ENCODE measurements around the gene ATP2B1.
"Not testable (repeated sequence)": the region's sequence is repeated elsewhere in the genome, so short reads cannot be mapped to it uniquely, and the experiment has no call there.

ATP2B1 gene

DNA sequence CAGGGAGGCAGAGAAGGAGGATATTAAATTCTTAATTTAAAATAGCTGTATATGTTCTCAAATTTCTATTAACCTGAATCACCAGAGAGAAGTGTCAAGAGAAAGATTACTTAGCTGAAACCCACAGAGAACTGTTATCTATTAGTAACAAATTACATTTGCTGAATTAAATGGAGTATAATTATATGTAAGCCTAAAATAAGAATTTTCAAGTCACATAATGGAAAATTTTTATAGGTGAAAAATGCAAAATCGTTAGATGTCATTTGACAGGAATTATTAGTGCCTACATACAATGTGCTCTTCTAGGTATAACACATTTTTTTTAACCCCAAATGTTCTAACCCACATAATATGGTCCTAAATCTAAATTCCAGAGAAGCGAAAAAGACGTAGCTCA lies 4.1 kb upstream of the ATP2B1 start:
- no peak for DNase-seq (ENCODE audit: low read depth in 2 of 2)

DNA sequence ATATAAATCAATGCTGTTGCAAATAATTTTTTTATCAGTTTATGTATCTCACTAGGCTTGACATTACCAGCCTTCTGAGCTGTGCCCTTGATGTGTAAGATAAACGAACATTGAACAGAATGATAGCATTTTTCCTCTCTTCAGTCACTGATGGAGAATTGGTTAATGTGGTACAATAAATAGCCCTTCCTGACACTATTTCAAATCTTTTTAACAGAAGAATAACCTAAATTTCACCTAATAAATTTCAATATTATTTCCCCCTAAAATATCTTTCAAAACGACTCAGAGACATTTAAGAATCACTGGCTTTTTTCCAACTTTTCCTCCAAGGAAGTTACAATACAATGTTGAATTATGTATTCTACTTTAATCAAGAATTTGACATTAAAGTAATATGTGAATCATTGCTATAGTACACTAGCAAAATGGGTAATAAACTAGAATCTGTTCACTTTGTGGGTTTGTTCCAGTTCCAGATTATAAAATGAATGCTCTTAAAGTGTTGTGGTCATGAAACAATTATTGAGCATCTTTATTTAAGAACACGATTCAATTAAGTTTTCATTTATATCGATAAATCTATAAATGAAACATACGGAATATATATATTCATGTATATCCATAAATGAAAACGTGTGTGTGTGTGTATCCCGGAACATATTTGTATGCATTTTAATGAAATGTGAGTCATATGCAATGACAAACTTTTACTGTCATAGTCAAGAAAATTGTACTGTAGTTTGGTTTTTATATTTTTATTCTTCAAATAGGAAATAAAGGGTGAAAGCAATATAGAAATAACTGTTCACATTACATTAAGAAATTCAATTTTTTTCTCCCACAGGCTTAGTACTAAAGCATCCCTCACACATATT lies 2.5 kb upstream of the ATP2B1 start:
- no peak for DNase-seq (ENCODE audit: low read depth in 2 of 2)

DNA sequence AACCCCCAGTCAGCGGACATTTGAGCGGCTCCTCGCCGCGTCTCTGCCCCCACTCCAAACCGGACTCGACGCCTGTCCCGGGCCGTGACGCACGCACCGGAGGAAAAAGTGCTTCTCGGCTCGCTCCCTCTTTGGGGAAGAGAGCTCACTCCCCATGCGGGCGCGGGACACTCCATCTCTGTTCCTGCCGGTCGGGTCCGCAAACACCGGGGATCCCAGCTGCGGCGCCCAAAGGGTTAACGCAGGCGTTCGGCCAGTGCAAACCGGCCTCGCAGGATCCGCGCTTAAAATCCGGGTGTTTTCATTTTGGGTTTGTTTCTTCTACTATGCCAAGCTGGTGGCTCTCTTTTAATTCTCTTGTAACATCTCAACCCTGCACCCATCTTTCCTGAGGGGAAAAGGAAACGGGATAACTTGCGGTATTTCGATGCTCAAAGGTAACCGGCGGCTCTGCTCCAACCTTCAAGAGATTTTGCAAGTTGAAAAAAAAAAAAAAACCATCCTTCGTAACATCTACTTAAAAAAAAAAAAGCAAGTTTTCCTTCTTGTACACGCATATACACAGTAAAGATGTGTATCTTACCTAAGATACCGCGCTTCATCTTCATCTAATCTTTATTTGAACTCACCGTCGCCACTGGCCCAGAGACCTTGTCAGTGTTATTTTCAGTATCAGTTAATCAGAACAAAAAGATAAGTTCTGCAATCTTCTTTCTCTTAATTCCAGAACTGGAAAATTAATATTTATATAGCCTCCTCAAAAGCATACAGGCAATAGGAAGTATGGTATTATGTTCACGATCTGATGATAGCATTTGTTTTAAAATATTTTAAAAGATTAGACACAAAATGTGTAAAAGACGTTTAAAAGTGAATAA lies 1.6 kb upstream of the ATP2B1 start:
- no peak for DNase-seq (ENCODE audit: low read depth in 2 of 2)

DNA sequence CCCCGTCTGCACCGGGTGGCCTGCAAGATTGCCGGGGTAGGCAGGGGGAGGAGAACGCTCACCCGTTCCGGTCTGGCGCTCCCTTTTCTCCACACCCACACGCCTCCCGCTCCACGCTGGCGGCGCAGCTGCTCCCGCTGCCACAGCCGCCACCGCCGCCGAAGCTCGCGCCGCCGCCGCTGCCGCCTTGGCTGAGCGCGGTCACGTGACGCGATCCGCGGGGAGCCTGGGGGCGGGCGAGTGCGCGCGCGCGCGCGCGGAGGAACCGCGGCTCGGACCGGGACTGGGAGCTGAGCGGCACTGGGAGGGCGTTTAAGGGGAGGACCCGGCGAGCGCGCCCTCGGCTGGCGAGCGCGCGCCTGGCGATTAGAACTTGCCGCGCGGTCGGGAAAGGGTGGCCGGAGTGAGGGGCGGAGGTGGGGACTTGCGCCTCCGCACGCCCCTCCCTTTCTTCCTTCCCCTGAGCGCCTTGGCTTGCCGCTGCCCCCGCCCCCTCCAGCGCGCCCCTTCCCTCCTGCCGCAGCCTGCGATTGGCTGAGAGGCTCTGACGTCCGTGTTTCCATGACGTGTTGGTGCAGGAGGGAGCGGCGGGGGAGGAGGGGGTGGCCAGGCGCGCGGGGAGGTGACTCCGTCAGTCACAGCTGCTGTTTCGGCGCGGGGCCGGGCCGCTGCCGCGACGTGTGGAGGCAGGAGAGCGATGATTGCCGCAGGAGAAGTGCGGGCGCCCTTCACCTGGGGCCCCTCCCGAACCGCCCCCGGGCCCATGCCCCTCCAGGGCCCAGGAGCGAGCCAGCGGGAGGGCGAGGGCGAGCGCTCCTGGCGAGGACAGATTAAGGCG lies 738 bp upstream of the ATP2B1 start:
- peak; percentile 99 for DNase-seq (ENCODE audit: low read depth in 2 of 2)

DNA sequence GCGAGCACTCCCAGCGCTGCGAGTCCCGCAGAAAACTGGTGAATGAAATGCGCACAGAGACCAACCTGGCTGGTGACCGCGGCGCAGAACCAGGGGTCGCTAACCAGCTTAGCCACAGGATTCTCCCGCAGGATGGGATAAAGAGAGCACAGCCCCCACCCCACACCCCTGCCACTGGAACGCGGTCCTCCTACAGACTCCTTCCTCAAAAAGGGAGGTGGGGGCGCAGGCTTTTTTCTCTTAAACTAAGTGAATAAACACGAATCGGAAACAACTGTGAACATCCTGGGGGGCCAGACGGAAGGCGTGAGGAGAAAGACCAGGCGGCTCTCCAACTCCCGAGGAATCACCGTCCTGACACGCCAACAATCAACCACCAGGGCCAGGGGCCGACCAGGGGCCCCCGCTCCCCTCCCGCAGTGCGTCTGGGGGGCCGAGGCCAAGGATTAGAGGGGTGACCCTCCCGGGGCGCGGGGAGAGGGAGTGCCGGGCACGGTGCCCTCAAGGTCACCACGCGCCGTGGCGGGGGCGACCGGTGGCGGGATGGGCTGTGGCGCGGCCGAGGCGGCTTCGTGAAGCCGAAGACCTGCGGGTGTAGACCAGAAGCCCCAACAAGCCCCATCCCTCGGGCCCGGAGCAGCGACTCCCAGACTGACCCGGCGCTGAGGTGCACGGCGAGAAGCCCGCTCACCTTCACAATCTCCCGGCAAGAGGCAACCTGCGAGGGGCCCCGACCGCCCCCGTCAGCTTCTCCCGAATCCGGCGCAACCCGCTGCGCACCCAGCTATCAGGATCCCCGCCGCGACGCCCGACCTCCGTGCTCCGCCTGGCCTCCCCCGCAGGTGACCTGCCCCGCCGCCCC lies 704 bp downstream of the ATP2B1 start:
- peak in 1 of 2 donors; percentile 29 for DNase-seq (ENCODE audit: low read depth in 2 of 2)

DNA sequence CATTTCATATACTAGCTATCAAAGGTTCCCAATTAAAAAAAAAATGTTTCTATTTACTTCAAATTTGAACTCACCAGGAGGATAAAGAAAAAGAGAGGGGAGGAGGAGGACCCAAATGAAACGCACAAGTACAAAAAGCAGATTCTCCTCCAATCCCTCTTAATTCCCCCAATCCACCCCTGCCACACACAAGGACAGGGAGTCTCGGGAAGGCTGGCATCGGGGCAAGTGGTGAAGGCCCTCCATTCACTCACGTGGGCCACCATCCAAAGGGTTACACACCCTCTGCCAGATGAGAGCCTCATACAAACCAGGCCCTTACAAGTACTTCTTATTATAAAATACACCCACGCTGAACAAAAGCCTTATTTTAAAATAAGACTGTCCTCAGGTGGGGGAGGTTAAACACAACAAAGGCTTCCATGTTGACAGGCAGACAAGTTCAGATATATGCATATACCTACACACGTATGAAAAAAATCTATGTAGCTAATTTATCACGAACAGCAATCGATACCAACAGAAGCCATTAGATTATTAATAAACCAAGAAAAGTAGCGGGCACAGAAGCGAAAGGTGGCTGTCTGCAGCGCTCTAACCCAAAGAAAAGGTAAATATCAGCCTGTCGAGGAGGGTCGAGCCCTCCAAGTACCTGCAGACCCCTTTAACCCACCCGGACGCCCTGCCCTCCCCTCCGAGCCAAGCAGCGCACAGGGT lies 1.5 kb downstream of the ATP2B1 start:
- DNase-seq (ENCODE audit: low read depth in 2 of 2): no peak

DNA sequence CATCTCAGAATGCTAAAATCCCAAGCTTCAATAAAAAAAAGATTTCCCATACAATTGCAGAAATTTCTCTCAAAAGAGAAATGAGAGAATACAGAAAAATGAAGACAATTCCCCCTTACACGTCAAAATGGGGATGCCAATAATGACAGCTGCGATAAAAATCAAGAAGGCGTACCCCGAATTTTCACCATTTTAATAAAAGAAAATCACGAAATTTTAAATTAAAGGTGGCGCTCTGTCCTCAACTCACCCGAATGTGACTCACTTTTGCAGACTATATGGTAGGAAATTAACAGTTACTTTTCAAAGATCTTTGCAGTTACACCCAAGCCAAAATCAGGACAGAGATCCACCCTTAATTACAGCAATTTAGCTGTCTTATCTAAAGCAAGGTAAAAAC lies 2.1 kb downstream of the ATP2B1 start:
- no peak for DNase-seq (ENCODE audit: low read depth in 2 of 2)

DNA sequence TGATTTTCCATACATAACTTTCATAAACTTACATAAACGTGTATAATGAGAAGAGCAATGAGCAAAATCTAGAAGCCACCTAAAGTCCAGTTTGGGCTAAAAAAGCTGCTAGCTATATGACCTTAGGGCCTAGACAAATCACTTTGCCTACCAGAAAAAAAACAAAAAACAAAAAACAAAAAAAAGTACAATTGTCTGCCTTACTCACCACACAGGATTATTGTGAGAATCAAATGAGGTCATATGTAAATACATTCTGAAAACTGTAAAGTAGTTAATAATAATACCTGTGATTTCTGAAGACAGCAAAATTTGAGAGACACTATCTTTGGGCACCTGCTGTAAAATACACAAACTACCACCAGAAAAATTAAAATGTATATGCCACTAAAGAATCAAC lies 4.2 kb downstream of the ATP2B1 start:
- no peak for DNase-seq (ENCODE audit: low read depth in 2 of 2)

DNA sequence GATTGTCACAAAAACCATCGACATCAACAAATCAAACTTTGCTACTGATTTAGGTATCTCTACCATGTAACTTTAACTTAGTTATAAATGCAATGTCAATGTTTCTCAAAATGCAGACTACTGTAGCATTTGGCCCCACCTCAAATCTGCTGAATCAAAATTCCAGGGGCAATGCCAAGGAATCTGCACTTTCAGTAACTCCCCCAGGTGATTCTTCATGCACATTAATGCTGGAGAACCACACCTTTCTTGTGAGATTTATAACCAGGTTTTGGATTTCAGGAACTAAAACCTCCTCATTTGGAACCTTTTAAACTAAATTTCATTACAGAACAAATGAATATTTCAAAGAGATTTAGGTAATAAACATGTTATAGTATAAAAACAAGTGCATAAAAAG lies 4.9 kb downstream of the ATP2B1 start:
- no peak for DNase-seq (ENCODE audit: low read depth in 2 of 2)

DNA sequence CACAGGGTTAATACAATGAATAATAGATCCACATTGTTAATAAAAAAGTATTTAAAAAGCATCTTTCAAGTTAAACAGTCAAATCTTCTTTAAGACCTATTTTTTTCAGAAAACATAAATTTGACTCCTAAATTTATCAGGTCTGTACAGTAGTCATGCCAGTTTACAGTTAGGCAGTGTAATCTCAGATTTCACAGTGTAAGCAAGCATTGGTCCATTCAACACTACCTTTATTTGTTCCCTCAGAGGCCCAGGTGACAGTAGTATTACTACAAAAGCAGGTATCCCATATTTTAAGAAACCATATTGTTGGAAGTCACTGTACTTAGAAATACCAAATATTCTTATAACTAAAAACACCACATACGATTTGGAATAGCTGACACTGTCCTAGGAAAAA lies 6.1 kb downstream of the ATP2B1 start:
- no peak for DNase-seq (ENCODE audit: low read depth in 2 of 2)

DNA sequence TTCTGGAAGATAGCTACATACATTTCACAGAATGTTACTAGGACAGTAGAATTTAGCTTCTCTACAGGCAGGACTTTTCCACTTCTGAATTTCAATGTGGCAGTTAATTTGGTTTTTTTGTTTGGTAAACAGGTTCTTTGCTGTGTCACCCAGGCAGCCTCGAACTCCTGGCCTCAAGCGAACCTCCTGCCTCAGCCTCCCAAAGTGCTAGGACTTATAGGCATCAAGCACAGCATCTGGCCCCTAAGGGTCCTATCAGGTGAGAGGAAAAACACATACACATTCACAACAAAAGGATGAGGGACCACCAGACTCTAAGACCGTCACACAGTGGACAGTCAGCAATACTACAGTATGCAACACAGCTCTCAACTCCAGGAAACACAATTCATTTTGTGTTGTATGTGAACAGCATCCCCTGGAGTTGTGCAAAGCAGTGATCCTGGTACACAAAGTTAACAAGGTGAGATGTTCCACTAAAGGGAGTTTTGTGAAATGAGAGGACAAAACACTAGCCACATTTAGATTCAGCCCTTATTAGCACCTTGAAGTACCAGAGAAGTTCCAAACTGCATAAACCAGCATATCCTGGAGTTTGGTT lies 6.9 kb downstream of the ATP2B1 start:
- DNase-seq (ENCODE audit: low read depth in 2 of 2): no peak

DNA sequence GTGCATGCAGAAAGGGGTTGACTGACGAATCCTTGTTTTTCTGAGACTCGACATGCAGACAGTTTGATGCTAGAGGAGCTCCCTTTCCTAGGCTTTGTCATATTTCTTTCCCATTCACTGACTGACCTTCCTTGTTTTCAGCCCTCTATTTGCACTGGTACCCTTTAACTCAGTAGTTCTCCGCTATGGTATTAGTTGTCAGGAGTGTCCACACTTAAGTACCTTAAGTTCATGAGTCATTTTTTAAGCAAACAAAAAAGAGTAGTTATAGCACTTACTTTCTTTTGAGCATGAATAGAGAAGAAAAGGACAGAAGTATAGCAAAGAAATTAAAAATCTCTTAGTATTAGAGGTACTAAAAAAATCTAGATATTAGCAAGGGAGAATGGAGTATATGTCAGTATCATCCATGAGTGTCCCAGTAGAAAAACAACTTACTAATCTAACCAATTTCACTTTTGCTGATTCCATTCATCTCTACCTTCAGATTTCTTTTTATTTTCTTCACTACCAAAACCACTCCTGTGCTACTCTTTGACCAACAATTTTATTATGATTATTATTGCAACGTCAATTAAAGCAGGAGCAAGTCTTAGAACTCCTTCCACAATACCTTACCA lies 8.3 kb downstream of the ATP2B1 start:
- no peak for DNase-seq (ENCODE audit: low read depth in 2 of 2)

DNA sequence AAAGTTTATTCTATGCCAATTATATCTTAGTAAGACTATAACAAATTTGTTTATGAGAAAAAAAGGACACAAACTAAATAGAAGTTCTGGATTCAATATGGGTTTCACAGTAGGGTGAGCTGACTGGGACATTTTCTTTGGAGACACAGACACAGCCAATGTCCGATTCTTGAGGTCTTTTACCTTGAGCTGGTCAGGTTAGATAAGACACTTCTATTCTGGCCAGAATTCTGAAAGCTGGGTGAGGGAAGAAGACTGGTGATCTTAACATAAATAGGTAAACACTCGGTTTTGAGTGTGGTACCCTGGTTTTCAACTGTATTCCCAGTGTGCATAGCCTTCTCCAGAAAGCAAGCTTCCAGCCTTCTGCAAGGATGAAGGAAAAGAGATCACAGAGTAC lies 10.0 kb downstream of the ATP2B1 start:
- DNase-seq (ENCODE audit: low read depth in 2 of 2): no peak

DNA sequence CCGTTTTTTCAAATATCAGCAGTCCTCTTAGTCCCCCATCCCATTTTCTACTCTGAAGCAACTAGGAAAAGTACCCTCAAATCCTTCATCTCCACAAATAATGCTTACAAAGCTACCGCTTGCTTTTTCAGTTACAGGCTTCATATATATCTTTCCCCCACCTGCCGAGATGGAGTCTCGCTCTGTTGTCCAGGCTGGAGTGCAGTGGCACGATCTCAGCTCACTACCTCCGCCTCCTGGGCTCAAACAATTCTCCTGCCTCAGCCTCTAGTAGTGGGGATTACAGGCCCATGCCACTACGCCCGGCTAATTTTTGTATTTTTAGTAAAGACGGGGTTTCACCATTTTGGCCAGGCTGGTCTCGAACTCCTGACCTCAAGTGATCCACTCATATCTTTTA lies 10.9 kb downstream of the ATP2B1 start:
- DNase-seq (ENCODE audit: low read depth in 2 of 2): not testable (repeated sequence)

DNA sequence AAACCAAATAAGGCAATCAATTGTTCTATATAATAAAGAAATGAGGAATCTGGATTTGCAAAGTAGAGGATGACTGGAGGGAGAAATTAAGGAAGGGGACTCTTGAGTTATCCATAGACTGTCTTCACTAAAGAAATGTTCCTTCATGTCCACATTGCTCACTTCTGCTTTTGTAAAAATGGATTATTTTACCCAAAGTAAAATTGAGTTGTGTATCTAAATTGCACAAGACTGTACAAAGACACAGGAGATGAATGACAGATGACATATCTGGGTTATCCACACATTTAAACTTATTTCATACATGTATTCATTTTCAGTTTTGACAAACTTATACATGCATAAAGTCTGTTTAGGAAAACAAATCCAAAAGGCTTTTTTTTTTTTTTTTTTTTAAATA lies 11.3 kb downstream of the ATP2B1 start:
- no peak for DNase-seq (ENCODE audit: low read depth in 2 of 2)

DNA sequence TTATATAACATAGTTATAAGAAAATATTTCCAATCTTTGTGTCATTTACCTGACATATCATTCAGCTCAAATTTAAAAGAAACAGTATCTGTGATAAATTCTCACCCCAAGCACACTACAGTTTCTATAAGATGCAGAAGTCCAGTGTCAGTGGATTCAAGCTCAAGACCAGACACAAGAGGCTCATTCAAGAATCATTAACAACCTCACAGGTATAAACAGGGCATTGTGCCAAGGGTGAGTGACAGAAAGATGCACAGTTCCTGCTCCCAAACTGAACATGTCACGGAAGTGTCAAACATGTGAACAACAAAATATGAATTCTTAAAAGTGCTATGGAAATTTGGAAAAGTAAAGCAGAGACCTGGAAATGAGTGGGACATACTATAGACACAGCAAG lies 12.8 kb downstream of the ATP2B1 start:
- no peak for DNase-seq (ENCODE audit: low read depth in 2 of 2)

DNA sequence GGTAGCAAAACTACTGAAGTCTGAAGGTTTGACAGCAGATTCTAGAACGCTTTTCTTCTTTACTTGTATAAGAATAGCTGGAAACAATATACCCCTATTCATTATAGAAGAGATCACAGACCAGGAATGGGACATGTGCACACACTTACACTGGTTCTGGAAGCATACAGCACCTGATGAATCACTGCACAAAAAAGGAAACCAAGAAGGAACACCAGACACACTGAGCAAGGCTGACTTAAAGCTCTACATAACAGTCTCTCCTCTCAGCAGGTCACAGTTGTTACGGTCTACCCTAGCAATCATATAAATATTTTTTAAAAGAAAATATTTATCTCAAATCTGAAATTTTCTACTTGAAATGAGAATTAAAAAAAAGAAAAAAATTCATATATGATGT lies 13.5 kb downstream of the ATP2B1 start:
- DNase-seq (ENCODE audit: low read depth in 2 of 2): no peak

DNA sequence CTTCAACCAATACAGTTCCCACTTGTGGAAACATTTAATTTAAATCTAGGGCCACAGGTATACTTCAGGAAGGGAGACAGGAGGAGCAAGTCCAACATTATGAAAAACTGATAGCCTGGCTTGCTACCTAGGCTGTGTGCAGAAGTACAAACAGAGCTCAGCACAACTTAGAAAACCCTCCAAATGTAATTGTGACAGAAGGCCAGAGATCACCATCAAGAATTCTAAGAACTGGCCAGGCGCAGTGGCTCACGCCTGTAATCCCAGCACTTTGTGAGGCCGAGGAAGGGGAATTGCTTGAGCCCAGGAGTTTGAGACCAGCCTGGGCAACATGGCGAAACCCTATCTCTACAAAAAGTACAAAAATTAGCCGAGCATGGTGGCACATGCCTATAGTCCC lies 14.1 kb downstream of the ATP2B1 start:
- no peak for DNase-seq (ENCODE audit: low read depth in 2 of 2)

DNA sequence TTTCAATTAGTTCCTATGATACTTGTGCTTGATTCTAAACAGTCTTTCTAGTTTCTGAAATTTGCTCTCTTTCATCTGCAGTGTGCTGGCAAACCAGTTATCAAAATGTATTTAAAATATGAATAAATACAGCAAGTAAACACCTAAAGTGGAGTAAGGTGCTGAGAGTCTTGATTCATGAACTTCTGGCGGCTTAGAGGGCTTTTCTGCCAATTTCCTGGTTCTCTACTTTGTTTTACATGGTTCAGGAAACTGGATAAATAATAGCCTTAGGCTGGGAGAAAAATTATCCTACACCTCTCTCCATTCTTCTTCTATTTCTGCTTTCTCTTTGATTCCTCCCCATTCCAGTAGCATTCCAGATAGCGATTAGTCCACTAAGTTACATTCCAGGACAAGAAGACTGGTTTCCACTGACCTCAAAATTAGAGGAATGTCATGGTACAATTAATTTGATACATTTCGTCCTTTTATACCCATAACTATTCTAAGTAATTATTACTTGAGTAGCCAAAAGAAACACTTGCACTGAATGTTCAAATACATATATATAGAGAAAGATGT lies 14.9 kb downstream of the ATP2B1 start:
- no peak for DNase-seq (ENCODE audit: low read depth in 2 of 2)

Data from stimulated activated CD8-positive, alpha-beta memory T cell treated with anti-CD3 and anti-CD28 coated beads, Interleukin-15, amount 100 ng/mL, for 4 hours (primary cell).